ENCODE results near the gene KANSL1L.

- TF ChIP-seq CTCF (IDR thresholded peaks at IDR 0.05; ENCODE audit: low read depth, low read length, poor library complexity, severe bottlenecking): no peak
- TF ChIP-seq EZH2phosphoT487 (IDR thresholded peaks at IDR 0.05; ENCODE audit: borderline replicate concordance, low read length): no peak
Measured at GRCh38 chr2:210004881-210005280, 166.3 kb downstream of the KANSL1L start.
